ENCODE measurements around the gene ALPK1.
"Not testable (repeated sequence)": the region's sequence is repeated elsewhere in the genome, so short reads cannot be mapped to it uniquely, and the experiment has no call there.

Gene ALPK1

GRCh38 chr4:112296949-112297880 lies at the start of gene ALPK1:
TSS of gene ALPK1 (plus strand) at chr4:112297369.
- DNase-seq (ENCODE audit: low spot score): no peak

- DNase-seq (ENCODE audit: low spot score): no peak
Observed at GRCh38 chr4:112251019-112251643, 46.0 kb upstream of the ALPK1 start.

GRCh38 chr4:112252234-112252633 lies 44.9 kb upstream of the ALPK1 start:
- no peak for DNase-seq (ENCODE audit: low spot score)

GRCh38 chr4:112253382-112254000 lies 43.7 kb upstream of the ALPK1 start:
- no peak for DNase-seq (ENCODE audit: low spot score)

GRCh38 chr4:112257098-112257497 lies 40.1 kb upstream of the ALPK1 start:
- no peak for DNase-seq (ENCODE audit: low spot score)

- DNase-seq (ENCODE audit: low spot score): no peak
Observed at GRCh38 chr4:112266823-112267222, 30.3 kb upstream of the ALPK1 start.

DNA sequence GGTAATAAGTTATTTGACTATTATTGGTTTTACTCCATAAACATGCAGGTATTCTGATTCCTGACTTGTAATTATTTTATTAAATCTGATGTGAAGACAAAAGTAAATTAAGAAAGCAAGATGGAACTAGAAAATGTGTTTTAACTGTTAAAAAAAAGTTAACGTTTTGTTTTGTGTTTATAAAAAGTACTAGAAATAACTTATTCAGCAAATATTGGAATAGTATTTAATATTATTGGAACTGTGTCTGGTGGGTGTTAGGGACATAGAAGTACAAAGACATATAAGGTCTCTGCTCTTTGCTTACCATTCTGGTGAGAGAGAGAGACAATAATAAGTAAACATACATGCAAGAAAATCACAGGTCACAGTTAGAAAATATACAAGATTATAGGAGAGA lies 27.1 kb upstream of the ALPK1 start:
- no peak for DNase-seq (ENCODE audit: low spot score)

DNA sequence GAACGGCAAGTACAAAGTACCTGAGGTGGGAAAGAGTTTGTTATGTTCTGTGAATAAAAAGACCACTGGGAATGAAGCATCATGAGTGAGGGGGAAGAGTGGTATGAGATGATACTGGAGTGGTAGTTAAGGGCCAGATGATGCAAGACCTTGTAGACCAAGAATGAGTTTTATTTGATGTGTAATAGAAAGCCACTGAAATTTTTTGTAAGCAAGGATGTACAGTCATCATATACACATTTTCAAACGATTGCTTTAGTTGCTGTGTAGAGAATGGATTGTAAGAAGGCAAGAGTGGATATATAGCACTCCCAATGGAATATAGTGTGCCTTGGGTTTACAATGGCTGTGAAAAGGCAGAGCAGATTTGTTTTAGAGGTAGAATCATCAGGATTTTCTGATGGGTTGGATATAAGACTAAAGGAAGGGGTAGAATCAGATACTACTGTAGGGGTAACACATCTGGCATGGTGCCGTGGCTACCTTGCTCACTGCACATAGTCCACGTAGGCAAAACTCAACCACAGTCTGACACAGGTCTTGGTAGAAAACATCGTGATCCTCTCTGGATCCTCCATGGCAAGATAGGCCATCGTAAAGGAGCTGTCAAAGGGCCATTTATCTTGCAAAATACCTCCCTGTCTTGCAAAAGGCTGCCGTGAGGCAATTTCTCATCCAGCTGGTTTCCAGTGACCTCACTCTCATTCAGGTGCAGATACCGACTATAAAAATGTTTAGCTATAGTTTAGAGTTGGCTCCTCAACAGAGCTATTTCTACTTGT lies 26.3 kb upstream of the ALPK1 start:
- DNase-seq (ENCODE audit: low spot score): no peak

DNA sequence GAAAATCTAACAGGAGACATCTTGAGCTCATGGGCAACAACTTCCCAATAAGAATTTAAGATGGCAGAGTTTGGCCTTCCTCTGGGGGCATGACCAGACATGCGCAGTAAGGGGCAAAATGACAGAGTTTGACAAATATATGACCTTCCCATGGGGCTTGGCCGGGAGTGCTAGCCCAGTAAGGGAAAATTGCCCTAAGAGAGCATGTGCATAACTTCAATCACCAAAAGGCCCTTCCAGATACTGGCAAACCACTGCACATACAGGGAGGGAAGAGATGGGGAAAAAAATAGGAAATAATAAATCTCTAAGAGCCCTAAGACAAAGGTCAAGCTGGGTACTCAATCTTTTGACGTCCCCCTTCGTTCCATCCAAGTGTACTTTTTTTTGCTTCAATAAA lies 24.9 kb upstream of the ALPK1 start:
- DNase-seq (ENCODE audit: low spot score): no peak

- no peak for DNase-seq (ENCODE audit: low spot score)
Observed at GRCh38 chr4:112274959-112275358, 22.2 kb upstream of the ALPK1 start.

GRCh38 chr4:112276113-112276512 lies 21.1 kb upstream of the ALPK1 start:
- DNase-seq (ENCODE audit: low spot score): no peak

GRCh38 chr4:112277220-112277619 lies 19.9 kb upstream of the ALPK1 start:
- DNase-seq (ENCODE audit: low spot score): no peak

- no peak for DNase-seq (ENCODE audit: low spot score)
Observed at GRCh38 chr4:112277705-112278448, 19.3 kb upstream of the ALPK1 start.

- DNase-seq (ENCODE audit: low spot score): no peak
Observed at GRCh38 chr4:112279025-112279881, 17.9 kb upstream of the ALPK1 start.

DNA sequence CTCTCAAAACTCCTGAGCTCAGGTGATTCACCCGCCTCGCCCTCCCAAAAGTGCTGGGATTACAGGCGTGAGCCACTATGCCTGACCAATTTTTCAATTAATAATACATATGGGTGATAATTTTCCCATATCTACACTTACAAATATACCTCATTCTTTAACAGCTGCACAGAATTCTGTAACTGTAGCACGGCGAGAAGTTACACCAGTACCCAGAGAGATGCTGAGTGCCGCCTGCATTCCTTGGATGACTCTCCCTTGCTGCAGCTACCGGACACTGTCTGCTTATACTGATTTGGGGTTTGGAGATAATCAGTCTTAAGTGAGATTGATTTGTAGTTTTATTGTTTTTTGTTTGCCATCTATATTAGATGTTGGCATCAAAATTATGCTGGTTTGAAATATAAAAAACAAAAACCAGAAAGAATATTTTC lies 17.3 kb upstream of the ALPK1 start:
- no peak for DNase-seq (ENCODE audit: low spot score)

- no peak for DNase-seq (ENCODE audit: low spot score)
Observed at GRCh38 chr4:112280386-112281056, 16.6 kb upstream of the ALPK1 start.

DNA sequence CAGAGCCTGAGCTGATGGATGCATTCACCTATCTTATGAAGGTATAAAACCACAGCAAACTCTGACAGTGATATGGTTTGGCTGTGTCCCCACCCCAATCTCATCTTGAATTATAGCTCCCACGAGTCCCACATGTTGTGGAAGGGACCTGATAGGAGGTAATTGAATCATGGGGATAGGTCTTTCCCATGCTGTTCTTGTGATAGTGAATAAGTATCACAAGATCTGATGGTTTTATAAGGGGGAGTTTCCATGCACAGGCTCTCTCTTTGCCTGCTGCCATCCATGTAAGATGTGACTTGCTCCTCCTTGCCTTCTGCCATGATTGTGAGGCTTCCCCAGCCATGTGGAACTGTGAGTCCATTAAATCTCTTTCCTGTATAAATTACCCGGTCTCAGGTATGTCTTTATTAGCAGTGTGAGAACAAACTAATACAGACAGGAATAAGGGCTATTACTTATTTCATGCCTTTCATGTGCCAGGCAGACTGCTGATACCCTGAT lies 15.2 kb upstream of the ALPK1 start:
- not testable (repeated sequence) for DNase-seq (ENCODE audit: low spot score)

DNA sequence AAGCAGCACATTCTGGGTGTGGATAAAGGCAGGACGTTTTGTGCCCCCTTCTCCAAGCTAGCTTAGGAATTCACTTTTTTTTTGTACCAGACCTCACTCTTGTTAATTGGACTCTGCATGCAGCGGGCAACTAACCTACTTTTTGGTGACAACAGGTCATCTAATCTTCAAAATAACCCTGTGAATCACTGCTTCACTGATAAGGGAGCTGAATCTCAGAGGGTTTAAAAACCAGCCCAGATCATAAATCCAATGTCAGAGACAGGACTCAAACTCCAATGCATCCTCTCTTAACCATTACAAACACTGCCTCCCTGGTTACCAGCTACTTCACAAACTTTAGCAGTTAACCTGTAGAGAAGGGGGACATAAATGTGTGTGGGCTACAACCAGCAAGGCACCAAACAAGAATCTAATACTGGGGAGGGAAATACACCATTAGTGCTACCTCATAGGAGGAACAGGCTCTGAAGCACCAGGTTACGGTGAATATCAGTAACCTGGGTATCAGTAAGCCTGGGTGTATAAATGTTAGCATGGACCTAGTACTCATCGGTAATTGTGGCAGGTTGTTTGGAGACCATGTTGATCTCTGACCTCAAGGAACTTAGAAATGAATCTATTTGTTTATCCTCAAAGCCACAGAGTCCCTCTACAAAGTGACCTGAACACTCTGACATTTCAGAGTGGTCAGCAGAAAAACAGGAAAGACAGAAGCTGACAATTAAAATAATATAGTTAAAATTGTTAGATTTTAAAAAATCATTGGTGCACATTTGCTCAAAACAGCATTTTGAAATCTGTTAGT lies 14.1 kb upstream of the ALPK1 start:
- DNase-seq (ENCODE audit: low spot score): no peak

- DNase-seq (ENCODE audit: low spot score): no peak
Observed at GRCh38 chr4:112284166-112284565, 13.0 kb upstream of the ALPK1 start.
